Measurements from ENCODE around the gene SDC3. TPM values are rescaled to one million over a fixed set of nuclear protein-coding genes. Genes with fewer than 3 reads are reported as not detected.
A peak's percentile ranks its signal among the peaks of the same experiment; 100 is the strongest.

The SDC3 gene
- total RNA-seq, 4 donors from 2014 or later = 2.9 to 11.6 (median 5.1) TPM

GRCh38 chr1:30830537-30830936 is 78.0 kb downstream of the SDC3 start:
- 81 to 86% methylated on average over 6 of the region's 6 CpGs for WGBS, 2 donors

GRCh38 chr1:30829889-30830288 is 78.7 kb downstream of the SDC3 start:
- H3K4me1 ChIP-seq = peaks cover 1 to 4% (median 2%) of the 10 kb centered on the region in 3 donors
- no peak overlapping the region for H3K4me3 ChIP-seq
- intact Hi-C loops (cut with DNase I) = no loop called here
- no peak for DNase-seq
- H3K36me3 ChIP-seq = no peaks in the 10 kb centered on the region
- no peak overlapping the region for H3K27ac ChIP-seq
- 53 to 63% methylated on average over 2 of the region's 2 CpGs for WGBS, 2 donors
- H3K9me3 ChIP-seq = peaks cover 0 to 7% (median 0%) of the 10 kb centered on the region in 3 donors
- H3K27me3 ChIP-seq = peaks cover 0 to 52% (median 0%) of the 10 kb centered on the region in 4 donors
- no peak for TF ChIP-seq CTCF (IDR thresholded peaks at IDR 0.05)
- no peak for TF ChIP-seq POLR2A (IDR thresholded peaks at IDR 0.05)

More at GRCh38 chr1:30830537-30830936, 78.0 kb downstream of the SDC3 start:
- no peak for DNase-seq
- no peak overlapping the region for H3K27ac ChIP-seq
- no peaks in the 10 kb centered on the region for H3K36me3 ChIP-seq
- TF ChIP-seq CTCF (IDR thresholded peaks at IDR 0.05) (no peak), POLR2A (IDR thresholded peaks at IDR 0.05) (no peak)
- no peaks in the 10 kb centered on the region for H3K4me1 ChIP-seq
- H3K9me3 ChIP-seq = peaks cover 0 to 7% (median 0%) of the 10 kb centered on the region in 3 donors
- H3K27me3 ChIP-seq = peaks cover 0 to 45% (median 0%) of the 10 kb centered on the region in 4 donors
- no peak overlapping the region for H3K4me3 ChIP-seq
- intact Hi-C loops (cut with DNase I) = no loop called here

- H3K27ac ChIP-seq = peak overlapping the region in 3 of 4 donors; percentile 78 to 92 (median 85)
- no peak for DNase-seq
- peaks cover 14 to 28% (median 19%) of the 10 kb centered on the region in 3 donors for H3K4me1 ChIP-seq
- H3K4me3 ChIP-seq = peak overlapping the region in 2 of 4 donors; percentile 37 to 64
- peaks cover 0 to 4% (median 0%) of the 10 kb centered on the region in 3 donors for H3K9me3 ChIP-seq
- no peak for TF ChIP-seq CTCF (IDR thresholded peaks at IDR 0.05)
- no peak for TF ChIP-seq POLR2A (IDR thresholded peaks at IDR 0.05)
- intact Hi-C loops (cut with DNase I) = no loop called here
- peaks cover 0 to 82% (median 0%) of the 10 kb centered on the region in 4 donors for H3K27me3 ChIP-seq
- no peaks in the 10 kb centered on the region for H3K36me3 ChIP-seq
- 18% methylated on average over 8 to 12 of the region's 12 CpGs for WGBS, 2 donors
These were observed 83.7 kb downstream of the SDC3 start for GRCh38 chr1:30824736-30825429.

- Histone ChIP-seq H3K9me3 (no peaks in the 10 kb centered on the region), H3K27me3 (peaks cover 0 to 82% (median 0%) of the 10 kb centered on the region in 4 donors), H3K36me3 (no peaks in the 10 kb centered on the region), H3K4me1 (peaks cover 14 to 28% (median 19%) of the 10 kb centered on the region in 3 donors), H3K4me3 (peak overlapping the region; percentile 17 to 64 (median 38)), H3K27ac (peak overlapping the region; percentile 78 to 92 (median 86))
- DNase-seq = peak; percentile 52
- 1 to 6% methylated on average over 14 to 23 of the region's 44 CpGs for WGBS, 2 donors
- peak in 2 of 4 donors; percentile 53 to 67 for TF ChIP-seq POLR2A (IDR thresholded peaks at IDR 0.05)
- no peak for TF ChIP-seq CTCF (IDR thresholded peaks at IDR 0.05)
- intact Hi-C loops (cut with DNase I) = no loop called here
These were observed 84.4 kb downstream of the SDC3 start for GRCh38 chr1:30823969-30824735.

- Histone ChIP-seq H3K4me1 (peaks cover 14 to 28% (median 19%) of the 10 kb centered on the region in 3 donors), H3K9me3 (no peaks in the 10 kb centered on the region), H3K4me3 (peak overlapping the region in 3 of 4 donors; percentile 37 to 64 (median 39)), H3K27me3 (peaks cover 0 to 83% (median 0%) of the 10 kb centered on the region in 4 donors), H3K36me3 (no peaks in the 10 kb centered on the region), H3K27ac (peak overlapping the region; percentile 78 to 92 (median 86))
- 33 to 40% methylated on average over 1 of the region's 3 CpGs for WGBS, 2 donors
- no peak for TF ChIP-seq CTCF (IDR thresholded peaks at IDR 0.05)
- no peak for TF ChIP-seq POLR2A (IDR thresholded peaks at IDR 0.05)
- intact Hi-C loops (cut with DNase I) = no loop called here
- no peak for DNase-seq
These were observed 85.0 kb downstream of the SDC3 start for GRCh38 chr1:30823627-30823968.
